WERI-Rb-1 (cell line): Measurements from ENCODE around the gene LMF2.
"Not testable (repeated sequence)": the region's sequence is repeated elsewhere in the genome, so short reads cannot be mapped to it uniquely, and the experiment has no call there.

Experiments
- DNase-seq: peaks from one replicate; pipeline ENCODE4 v3.0.0-alpha.2; 2020
- H3K27ac ChIP-seq: fragments of 250-450 bp; sonication (Bioruptor Pico); 2 replicates; pipeline ENCODE4 v1.5.1; 2020; ENCODE audit warnings: mild to moderate bottlenecking, moderate library complexity
- H3K27me3 ChIP-seq: fragments of 250-450 bp; sonication (Bioruptor Pico); 2 replicates; pipeline ENCODE4 v1.5.1; 2021; ENCODE audit warnings: mild to moderate bottlenecking, low read depth, moderate library complexity; ENCODE audit not compliant: insufficient read depth, severe bottlenecking
- H3K36me3 ChIP-seq: fragments of 250-450 bp; sonication (Bioruptor Pico); 2 replicates; pipeline ENCODE4 v1.5.1; 2020; ENCODE audit warnings: mild to moderate bottlenecking, moderate library complexity
- H3K4me3 ChIP-seq: 2 replicates; pipeline ENCODE4 v1.5.1; 2011; ENCODE audit warnings: low read depth, mild to moderate bottlenecking, control low read depth, low read length
- H3K9me3 ChIP-seq: fragments of 250-450 bp; sonication (Bioruptor Pico); 2 replicates; pipeline ENCODE4 v1.5.1; 2021; ENCODE audit warnings: mild to moderate bottlenecking, moderate library complexity; ENCODE audit not compliant: severe bottlenecking
- TF ChIP-seq, protein P1 (sequence below): IDR thresholded peaks from 2 replicates; pipeline ENCODE4 v1.5.1; 2011; ENCODE audit warnings: low read depth, mild to moderate bottlenecking, control low read depth, inconsistent platforms, low read length

The LMF2 gene

DNA sequence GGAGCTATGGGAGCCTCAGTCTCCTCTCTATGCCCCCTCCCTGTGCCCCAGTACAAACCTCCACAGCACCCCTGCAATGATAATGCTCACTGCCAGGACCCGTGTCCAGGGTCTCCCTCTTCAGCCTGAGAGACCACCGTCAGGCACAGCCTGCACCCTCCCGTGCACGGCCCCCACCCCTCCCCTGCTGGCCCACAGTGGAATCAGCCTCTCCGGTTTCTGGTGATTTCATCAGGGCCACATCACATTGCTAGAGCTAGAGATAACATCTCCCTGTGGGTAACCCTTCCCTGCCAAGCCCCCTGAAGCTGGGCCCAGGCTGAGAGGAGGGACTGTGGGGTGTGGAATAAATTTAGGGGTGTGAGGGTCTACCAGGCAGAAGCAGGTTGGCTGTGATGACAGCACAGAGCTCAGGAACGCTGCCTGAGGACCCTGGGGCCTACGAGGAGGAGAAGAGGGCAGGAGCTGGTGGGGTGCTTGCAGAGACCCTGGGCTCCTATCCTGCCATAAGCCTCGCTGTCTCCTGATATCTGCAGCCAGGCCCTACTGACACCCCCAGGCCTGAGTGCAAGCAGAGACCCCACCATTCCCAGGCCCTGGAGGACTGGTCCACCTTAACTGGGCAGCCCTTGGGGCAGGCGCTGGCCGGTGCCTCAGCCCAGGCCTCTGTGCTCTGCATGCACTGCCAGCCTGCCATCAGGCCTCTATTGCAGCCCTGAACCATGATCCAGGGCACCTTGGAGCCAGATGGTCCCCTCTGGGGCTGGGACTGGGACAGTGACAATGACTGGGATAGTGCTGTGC, 38.2 kb upstream of the LMF2 start, which contains the start of gene KLHDC7B:
KLHDC7B (plus strand) TSS at position 378 of the 804 bp plus-strand sequence; CDS start at position 723, 345 bp downstream.
- H3K36me3 ChIP-seq: no peaks in the 10 kb centered on the region
- no peaks in the 10 kb centered on the region for H3K27me3 ChIP-seq
- no peak within 1 kb of the TSS for H3K27ac ChIP-seq
- no peaks in the 10 kb centered on the region for H3K9me3 ChIP-seq
- DNase-seq: no peak
- no peak within 1 kb of the TSS for H3K4me3 ChIP-seq
- TF ChIP-seq, protein P1, sequence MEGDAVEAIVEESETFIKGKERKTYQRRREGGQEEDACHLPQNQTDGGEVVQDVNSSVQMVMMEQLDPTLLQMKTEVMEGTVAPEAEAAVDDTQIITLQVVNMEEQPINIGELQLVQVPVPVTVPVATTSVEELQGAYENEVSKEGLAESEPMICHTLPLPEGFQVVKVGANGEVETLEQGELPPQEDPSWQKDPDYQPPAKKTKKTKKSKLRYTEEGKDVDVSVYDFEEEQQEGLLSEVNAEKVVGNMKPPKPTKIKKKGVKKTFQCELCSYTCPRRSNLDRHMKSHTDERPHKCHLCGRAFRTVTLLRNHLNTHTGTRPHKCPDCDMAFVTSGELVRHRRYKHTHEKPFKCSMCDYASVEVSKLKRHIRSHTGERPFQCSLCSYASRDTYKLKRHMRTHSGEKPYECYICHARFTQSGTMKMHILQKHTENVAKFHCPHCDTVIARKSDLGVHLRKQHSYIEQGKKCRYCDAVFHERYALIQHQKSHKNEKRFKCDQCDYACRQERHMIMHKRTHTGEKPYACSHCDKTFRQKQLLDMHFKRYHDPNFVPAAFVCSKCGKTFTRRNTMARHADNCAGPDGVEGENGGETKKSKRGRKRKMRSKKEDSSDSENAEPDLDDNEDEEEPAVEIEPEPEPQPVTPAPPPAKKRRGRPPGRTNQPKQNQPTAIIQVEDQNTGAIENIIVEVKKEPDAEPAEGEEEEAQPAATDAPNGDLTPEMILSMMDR: no peak

DNA sequence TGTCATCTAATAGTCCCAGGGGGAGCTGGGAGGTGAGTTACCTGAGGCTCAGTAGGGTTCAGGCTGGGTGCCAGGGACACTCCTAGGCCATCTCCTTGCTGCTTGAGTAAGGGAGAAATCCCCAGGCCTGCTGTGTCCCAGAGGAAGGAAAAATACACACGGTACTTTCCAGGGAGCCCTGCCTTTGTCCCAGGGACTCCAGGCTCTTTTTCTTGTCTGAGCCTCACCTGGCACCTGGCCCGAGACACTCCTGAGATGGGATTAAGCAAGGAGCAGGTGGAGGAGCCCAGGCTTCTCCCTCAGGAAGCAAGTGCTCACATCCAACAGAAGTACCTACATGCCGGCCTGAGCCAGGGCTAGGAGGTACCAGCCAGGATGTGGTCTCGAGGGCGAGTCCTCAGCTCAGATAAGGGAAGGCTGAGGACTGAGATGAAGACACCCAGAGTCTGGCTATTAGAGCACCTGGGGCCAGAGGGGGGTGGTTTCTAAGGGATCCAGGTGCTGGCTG, 37.3 kb upstream of the LMF2 start:
- Histone ChIP-seq H3K36me3 (no peaks in the 10 kb centered on the region), H3K27ac (no peak overlapping the region), H3K4me3 (no peak overlapping the region), H3K9me3 (no peaks in the 10 kb centered on the region), H3K27me3 (no peaks in the 10 kb centered on the region)
- TF ChIP-seq, protein P1: no peak
- DNase-seq: no peak

DNA sequence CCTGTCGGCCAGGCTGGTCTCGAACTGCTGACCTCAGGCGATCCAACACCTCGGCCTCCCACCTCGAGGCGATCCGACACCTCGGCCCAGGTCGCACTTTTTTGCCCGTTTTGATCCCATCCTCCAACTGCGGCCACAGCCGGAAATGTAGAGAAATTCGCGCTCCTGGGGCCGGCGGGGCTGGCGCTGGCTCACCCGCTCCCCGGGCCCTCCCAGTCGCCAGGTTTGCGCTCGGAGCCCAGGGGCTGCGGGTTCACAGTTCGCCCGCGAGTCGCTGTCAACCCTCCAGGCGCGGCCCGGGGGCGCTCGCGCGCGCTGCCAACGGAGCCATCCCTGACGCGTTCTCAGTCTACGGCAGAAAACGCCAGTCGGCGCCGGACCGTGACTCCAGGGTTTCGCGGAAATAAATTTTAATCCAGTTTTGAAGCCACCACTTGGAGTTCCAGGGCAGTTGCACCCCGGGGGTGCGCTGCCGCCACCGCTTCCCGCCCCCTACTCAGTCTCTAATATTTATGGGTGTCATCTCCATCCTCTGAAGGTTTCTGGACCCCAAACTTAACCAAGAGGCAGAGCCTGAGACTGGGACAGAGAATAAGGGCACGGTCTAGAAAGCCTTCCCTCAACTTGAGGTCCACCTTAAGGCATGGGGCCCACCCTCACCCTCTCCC, 36.7 kb upstream of the LMF2 start:
- peak; percentile 69 for DNase-seq

DNA sequence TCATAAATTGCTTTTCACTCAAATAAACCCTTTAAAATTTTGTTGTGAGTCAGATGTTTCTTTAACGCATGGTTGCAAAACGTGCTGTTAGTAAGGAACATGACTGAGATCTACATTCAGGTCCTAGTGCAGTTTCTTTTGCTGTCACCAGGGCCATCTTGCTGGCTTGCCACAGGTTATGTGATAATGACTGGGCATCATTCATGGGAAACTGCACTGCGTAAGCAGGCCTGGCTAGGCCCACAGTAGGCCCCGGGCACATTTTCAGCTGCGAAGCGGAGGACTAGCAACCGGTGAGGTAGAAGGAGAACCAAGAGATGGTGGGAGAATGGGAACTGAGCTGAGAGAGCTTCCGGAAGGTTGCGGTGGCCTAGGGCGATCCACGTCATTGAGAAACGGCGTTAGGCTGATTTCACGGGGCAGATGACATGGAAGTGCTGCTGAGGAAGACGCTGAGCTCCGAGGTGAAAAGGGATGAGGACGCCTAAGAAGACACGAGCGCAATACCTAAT, 35.0 kb upstream of the LMF2 start:
- DNase-seq: no peak
- TF ChIP-seq, protein P1: no peak
- no peaks in the 10 kb centered on the region for H3K9me3 ChIP-seq
- no peak overlapping the region for H3K4me3 ChIP-seq
- H3K27ac ChIP-seq: no peak overlapping the region
- H3K27me3 ChIP-seq: no peaks in the 10 kb centered on the region
- no peaks in the 10 kb centered on the region for H3K36me3 ChIP-seq

More for the DNA sequence above, 36.7 kb upstream of the LMF2 start:
- Histone ChIP-seq H3K27ac (no peak overlapping the region), H3K4me3 (peak overlapping the region; percentile 33), H3K27me3 (no peaks in the 10 kb centered on the region), H3K9me3 (no peaks in the 10 kb centered on the region), H3K36me3 (no peaks in the 10 kb centered on the region)
- TF ChIP-seq, protein P1: peak; percentile 67

DNA sequence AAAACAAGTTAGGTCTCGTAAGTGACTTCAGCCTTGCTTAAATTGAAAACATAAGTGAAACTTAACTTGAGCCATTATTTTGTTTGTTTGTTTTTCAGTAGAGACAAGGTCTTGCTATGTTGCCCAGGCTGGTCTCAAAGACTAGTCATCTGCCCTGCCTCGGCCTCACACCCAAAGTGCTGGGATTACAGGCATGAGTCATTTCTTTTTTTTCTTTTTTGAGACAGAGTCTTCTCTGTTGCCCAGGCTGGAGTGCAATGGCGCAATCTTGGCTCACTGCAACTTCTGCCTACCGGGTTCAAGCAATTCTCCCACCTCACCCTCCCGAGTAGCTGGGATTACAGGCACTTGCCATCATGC, 34.1 kb upstream of the LMF2 start:
- not testable (repeated sequence) for DNase-seq, H3K4me3 ChIP-seq, H3K9me3 ChIP-seq, H3K27me3 ChIP-seq, H3K36me3 ChIP-seq, H3K27ac ChIP-seq

DNA sequence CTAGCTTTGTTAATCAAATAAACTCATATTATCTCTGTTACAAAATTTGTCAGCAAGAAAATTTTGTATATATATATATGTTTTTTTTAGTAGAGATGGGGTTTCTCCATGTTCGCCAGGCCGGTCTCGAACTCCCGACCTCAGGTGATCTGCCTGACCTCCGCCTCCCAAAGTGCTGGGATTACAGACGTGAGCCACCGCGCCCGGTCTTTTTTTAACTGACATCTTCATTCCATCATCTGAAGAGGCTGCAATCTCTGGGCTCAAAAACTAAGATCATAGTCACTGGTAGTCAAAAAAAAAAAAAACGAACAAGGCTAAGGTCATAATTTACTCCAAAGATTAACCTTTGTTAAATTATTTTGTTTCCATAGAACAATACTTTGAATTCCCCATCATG, 32.9 kb upstream of the LMF2 start:
- Histone ChIP-seq H3K27me3 (no peaks in the 10 kb centered on the region), H3K4me3 (no peak overlapping the region), H3K27ac (no peak overlapping the region), H3K36me3 (no peaks in the 10 kb centered on the region), H3K9me3 (no peaks in the 10 kb centered on the region)
- TF ChIP-seq, protein P1: no peak
- DNase-seq: no peak
